AG20443 (cell line): Measurements from ENCODE around the gene SKI.
A peak's percentile ranks its signal among the peaks of the same experiment; 100 is the strongest.

Experiments
- DNase-seq: peaks from one replicate; pipeline ENCODE4 v3.0.0; 2012; ENCODE audit warnings: low spot score, mixed read lengths

Gene SKI

GRCh38 chr1:2228157-2228594 is at the start of gene SKI:
Gene SKI, plus strand, starts transcription at chr1:2228319. Its CDS starts 448 bp downstream, at chr1:2228767.
- DNase-seq = no peak

DNA sequence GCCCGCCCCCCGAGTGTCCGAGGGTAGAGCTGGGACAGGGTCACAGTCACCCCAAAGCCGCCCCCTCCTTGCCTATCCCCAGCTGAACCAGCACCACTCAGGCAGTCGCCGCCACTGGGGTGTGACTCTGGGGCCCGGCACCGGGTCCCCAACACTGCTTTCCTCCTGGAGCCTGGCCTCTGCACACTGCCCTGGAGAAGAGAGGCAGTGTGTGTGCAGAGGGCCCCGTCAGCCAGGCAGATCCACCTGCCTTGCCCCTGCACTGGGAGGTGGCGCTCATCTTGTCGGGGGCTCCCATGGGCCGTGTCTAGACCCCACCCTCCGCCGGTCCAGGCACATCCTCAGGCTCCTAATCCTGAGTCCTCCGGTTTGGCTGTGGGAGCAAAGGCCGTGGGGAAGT is 49.2 kb upstream of the SKI start:
- no peak for DNase-seq

- DNase-seq = no peak
These were observed 48.7 kb upstream of the SKI start for GRCh38 chr1:2179283-2180013.

- DNase-seq = no peak
These were observed 47.5 kb upstream of the SKI start for GRCh38 chr1:2180297-2181245.

DNA sequence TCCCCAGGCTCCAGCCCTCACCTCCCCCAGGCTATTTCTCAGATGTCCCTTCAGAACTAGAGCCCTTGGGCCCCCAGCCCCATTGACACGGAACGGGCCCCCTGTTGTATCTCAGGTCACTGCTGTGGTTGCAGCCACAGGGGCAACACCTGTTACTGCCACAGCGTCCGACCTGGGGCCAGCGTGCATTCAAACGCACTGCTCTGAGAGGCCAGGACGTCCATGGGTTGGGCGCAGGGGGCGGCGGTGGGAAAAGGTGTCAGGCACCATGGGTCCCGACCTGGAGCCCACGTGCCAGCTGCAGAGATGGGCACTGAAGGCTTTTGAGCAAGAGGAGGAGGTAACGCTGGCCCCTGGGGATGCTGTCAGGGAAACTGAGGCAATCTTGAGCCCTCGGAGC is 46.8 kb upstream of the SKI start:
- no peak for DNase-seq

DNA sequence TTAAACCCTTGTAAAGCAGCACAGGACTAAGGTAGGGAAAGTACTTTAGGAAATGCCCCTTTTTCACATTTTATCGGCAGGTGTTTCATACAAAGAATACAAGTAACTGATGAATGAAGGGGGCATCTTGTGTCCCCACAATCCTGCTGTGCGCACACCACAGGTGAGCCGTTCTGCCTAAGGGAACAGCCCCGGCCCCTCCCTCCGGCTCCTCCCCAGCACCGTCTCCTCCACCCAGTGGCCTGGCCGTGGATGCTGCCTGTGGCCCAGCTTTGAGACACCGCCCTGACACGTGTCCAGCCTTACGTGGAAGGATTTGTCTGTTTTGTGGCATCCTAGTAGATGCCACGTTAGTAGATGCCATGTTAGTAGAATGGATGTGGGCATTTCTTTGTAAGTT is 46.4 kb upstream of the SKI start:
- DNase-seq = no peak

- DNase-seq = no peak
These were observed 45.7 kb upstream of the SKI start for GRCh38 chr1:2182376-2182775.

DNA sequence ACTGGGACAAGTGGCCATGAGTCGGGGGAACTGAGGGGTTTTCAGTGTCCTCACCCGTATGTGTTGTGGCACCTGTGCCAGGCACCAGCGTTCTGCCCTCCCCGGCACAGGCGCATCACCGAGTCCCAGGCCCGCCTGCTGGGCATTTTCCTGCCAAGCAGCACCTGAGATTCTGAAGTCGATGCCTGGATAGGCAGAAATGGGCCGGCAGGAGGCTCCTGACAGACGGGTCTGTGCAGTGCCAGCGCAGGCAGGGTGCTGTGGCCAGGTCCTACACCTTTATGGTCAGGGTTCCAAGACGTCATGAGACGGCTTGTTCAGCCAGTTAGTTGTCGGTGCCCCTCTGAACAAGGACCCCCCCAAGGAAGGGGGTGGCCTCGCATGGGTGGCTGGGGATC is 44.2 kb upstream of the SKI start:
- no peak for DNase-seq

- no peak for DNase-seq
These were observed 43.6 kb upstream of the SKI start for GRCh38 chr1:2184531-2184930.

DNA sequence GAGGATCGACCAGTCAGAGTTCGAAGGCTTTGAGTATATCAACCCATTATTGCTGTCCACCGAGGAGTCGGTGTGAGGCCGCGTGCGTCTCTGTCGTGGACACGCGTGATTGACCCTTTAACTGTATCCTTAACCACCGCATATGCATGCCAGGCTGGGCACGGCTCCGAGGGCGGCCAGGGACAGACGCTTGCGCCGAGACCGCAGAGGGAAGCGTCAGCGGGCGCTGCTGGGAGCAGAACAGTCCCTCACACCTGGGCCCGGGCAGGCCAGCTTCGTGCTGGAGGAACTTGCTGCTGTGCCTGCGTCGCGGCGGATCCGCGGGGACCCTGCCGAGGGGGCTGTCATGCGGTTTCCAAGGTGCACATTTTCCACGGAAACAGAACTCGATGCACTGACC is 43.2 kb upstream of the SKI start:
- no peak for DNase-seq

DNA sequence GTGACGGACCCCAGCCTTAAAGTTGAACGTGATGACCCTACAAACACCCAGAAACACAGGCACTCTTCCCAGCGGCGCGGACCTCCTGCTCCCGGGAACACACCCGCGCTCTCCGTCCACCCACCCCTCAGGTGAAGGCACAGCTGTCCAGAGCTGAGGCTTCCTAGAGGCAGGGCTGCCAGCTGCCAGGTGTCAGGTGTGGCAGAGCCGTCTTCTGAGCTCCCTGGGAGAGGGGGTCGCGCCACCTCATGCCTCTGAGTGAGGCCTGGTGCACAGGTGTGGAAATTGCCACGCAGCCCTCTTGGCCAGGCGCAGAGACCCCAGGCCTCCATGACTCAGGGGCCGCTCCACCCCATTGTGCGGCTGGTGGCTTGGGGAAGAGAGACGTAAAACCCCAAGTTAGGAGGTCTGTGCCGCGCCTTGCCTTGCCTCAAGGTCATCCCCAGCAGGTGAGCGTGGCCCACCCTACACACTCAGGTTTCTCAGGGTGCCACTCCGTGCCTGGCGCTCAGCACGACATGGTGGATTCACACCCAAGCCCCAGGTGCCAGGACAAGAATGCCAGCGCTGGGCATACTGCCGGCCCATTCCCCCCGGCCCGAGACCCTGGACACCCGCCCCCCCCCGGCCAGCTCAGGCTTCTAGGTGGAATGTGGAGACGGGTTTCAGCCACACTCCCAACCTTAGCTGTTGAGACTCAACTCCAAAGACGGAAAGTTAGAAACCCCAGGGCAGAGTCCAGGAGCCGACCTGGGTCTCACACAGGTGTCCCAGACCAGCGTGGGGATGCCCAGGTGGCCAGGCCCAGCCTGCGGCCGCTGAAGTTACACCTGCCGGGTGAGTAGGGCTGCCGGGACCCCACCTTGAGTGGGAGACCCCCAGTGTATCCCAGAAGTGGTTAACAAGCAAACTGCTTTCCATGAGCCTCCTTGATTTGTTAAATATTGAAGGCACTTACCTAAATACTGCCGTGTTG is 42.0 kb upstream of the SKI start:
- no peak for DNase-seq

DNA sequence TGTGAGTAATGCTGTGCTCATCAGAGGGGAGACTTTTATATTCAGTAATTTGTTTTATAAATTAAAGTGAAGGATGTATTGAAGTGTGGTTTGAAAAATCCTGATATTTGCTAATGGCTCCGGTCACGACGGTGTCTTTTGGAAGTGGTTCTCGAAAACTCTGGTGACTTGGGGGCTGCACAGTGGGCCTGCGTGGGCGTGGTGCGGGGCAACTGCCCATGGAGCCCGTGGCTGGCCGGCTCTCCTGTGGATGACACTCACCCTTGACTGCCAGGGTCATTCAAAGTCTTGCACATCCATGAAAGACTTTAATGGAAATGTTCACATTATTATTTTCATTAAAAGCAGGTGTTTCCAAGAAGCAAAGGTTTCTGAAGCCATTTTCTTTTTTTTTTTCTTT is 41.2 kb upstream of the SKI start:
- no peak for DNase-seq

GRCh38 chr1:2187619-2188018 is 40.5 kb upstream of the SKI start:
- no peak for DNase-seq

GRCh38 chr1:2188336-2188735 is 39.8 kb upstream of the SKI start:
- no peak for DNase-seq

GRCh38 chr1:2189459-2190425 is 38.4 kb upstream of the SKI start:
- peak; percentile 96 for DNase-seq

DNA sequence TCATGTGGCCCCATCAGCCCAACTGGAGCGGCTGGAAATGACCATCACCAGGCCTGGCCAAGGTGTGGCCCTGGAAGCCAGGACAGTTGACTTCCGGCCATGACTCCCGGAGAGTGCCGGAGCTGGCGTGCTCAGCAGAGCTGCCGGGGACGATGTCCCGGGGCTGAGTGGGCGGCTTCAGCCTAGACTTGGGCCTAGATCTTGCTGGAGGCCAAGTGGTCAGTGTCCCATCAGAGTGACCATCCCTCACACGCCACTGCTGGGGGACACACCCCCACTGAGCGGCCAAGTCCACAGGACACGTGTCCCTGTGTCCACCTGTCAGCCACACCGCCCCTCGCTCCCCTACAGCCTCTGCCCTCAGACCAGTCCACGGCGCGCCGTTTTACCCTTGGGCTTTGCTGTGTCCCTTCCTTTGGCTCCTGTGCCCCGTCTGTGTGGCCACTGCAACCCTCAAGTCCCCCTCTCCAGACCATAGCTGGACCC is 37.6 kb upstream of the SKI start:
- no peak for DNase-seq

DNA sequence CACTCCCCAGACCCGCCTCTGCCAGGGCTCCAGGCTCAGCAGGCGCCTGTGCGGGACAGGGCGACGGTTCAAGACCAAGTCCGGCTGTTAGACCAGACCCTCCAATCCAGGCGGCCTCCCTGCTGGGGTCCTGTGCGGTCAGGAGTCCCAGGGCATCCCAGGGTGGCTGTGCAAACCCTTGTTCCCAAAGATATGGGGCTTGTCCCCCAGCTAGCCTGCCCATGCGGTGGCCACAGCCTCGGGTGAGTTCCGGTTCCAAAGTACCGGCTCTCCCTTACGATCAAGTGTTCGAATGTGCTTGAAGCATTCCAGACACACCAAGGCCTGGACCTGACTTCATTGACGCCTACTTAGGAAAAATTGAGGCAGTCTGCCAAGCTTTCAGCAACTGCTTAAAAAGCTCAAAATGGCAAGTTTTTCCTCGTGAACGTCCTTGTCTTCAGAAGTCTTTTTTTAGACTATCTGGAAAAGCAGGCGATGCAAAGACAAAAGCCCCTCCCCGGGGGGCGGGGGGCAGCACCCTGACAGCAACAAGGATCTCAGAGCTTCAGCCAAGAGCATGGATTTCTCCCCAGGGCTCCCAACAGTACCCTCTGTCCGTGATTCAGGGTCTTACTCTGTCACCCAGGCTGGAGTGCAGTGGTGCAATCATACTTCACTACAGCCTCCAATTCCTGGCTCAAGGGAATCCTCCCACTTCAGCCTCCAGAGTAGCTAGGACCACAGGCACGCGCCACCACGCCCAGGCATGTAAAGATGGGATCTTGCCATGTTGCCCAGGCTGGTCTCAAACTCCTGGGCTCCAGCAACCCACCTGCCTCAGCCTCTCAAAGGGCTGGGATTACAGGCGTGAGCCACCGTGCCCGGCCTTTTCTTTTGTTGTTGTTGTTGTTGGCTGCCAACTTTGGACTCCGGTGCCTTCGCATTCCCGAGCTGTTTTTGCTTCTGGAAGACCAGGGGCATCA is 35.8 kb upstream of the SKI start:
- DNase-seq = no peak

- DNase-seq = no peak
These were observed 34.4 kb upstream of the SKI start for GRCh38 chr1:2193514-2194281.
